EH (cell line): ENCODE data around the gene HLA-DOB.

Experiments used
- DNase-seq: peaks from one replicate; pipeline ENCODE4 v3.0.0-alpha.2; 2015; ENCODE audit warnings: low read depth

HLA-DOB gene

GRCh38 chr6:32843331-32843978, 26.7 kb upstream of the HLA-DOB start:
- no peak for DNase-seq

GRCh38 chr6:32842690-32843089, 25.9 kb upstream of the HLA-DOB start:
- DNase-seq: no peak

GRCh38 chr6:32842021-32842650, 25.3 kb upstream of the HLA-DOB start:
- DNase-seq: no peak

- DNase-seq: no peak
Measured at GRCh38 chr6:32840604-32841246, 23.9 kb upstream of the HLA-DOB start.

GRCh38 chr6:32839356-32839755, 22.6 kb upstream of the HLA-DOB start:
- no peak for DNase-seq

GRCh38 chr6:32838114-32838958, 21.5 kb upstream of the HLA-DOB start, which contains the start of gene TAP2:
Gene TAP2 (minus strand): TSS chr6:32838739. CDS start chr6:32838233, 506 bp downstream.
- DNase-seq: peak; percentile 92

GRCh38 chr6:32837651-32838113, 20.9 kb upstream of the HLA-DOB start:
- DNase-seq: peak; percentile 7

- DNase-seq: no peak
Measured at GRCh38 chr6:32836873-32837272, 20.1 kb upstream of the HLA-DOB start.

- no peak for DNase-seq
Measured at GRCh38 chr6:32835167-32835893, 18.5 kb upstream of the HLA-DOB start.

- DNase-seq: no peak
Measured at GRCh38 chr6:32833664-32834063, 16.9 kb upstream of the HLA-DOB start.

- DNase-seq: no peak
Measured at GRCh38 chr6:32832535-32832934, 15.7 kb upstream of the HLA-DOB start.

GRCh38 chr6:32830936-32831335, 14.1 kb upstream of the HLA-DOB start:
- no peak for DNase-seq

- no peak for DNase-seq
Measured at GRCh38 chr6:32830017-32830416, 13.2 kb upstream of the HLA-DOB start.

- DNase-seq: no peak
Measured at GRCh38 chr6:32829495-32829894, 12.7 kb upstream of the HLA-DOB start.

GRCh38 chr6:32827025-32827424, 10.2 kb upstream of the HLA-DOB start:
- DNase-seq: no peak

GRCh38 chr6:32825966-32826365, 9.2 kb upstream of the HLA-DOB start:
- peak; percentile 72 for DNase-seq

GRCh38 chr6:32819729-32820128, 2.9 kb upstream of the HLA-DOB start:
- peak; percentile 85 for DNase-seq

GRCh38 chr6:32818867-32819266, 2.1 kb upstream of the HLA-DOB start:
- no peak for DNase-seq

- no peak for DNase-seq
Measured at GRCh38 chr6:32815996-32816395, 806 bp downstream of the HLA-DOB start.

GRCh38 chr6:32815115-32815514, 1.7 kb downstream of the HLA-DOB start:
- DNase-seq: peak; percentile 12

- no peak for DNase-seq
Measured at GRCh38 chr6:32814145-32814544, 2.7 kb downstream of the HLA-DOB start.

- DNase-seq: no peak
Measured at GRCh38 chr6:32809171-32809570, 7.6 kb downstream of the HLA-DOB start.
